B cell (primary cell): ENCODE results near the gene TSHZ1. TPM values are rescaled to one million over a fixed set of nuclear protein-coding genes. Genes with fewer than 3 reads are reported as not detected.

Experiments
- ATAC-seq: fragments of 200-7000 bp; cut with Tn5 transposase; one replicate; pipeline ENCODE4 v1.10.0; 2021; ENCODE audit warnings: low read depth, mild to moderate bottlenecking, moderate number of reproducible peaks, moderate library complexity
- CTCF ChIA-PET: fragments of 350-600 bp; sonication (Branson Sonifier 250); formaldehyde crosslinking; loops from one replicate; lab custom pipeline; 2021; ENCODE audit warnings: antibody characterized with exemption, inconsistent platforms; lab: Charles Lee
- POLR2A ChIA-PET: fragments of 350-600 bp; sonication (Branson Sonifier 250); formaldehyde crosslinking; loops from one replicate; lab custom pipeline; 2021; ENCODE audit warnings: antibody characterized with exemption; lab: Charles Lee
- DNase-seq: peaks from one replicate; pipeline ENCODE4 v3.0.0; 2013
- H2AFZ ChIP-seq: 2 replicates; pipeline ENCODE4 v1.6.1; 2012; ENCODE audit warnings: mild to moderate bottlenecking, low read depth, low read length; ENCODE audit not compliant: insufficient read depth, poor library complexity, severe bottlenecking
- H3K27ac ChIP-seq, 2 donors: 1 replicate in 1 of 2; 2 replicates in 1 of 2; pipeline ENCODE4 v1.5.1; 2012 to 2013; ENCODE audit warnings: low read length in 2 of 2, mild to moderate bottlenecking in 2 of 2, moderate library complexity in 1 of 2
- H3K27me3 ChIP-seq, 4 experiments: fragments of 200-600 bp in 1 of 4; sonication (generic) in 1 of 4; replicated peaks in 1 of 4; 1 replicate in 2 of 4; 2 replicates in 2 of 4; pipeline versions ENCODE4 v1.6.1 to v1.7.0; 2013 to 2016; ENCODE audit warnings: low read length in 3 of 4, mild to moderate bottlenecking in 2 of 4, mixed read lengths in 1 of 4, moderate library complexity in 1 of 4; ENCODE audit not compliant: insufficient read depth in 4 of 4, control insufficient read depth in 3 of 4; ENCODE audit errors: control extremely low read depth in 1 of 4
- H3K36me3 ChIP-seq, 2 experiments: replicated peaks in 1 of 2; 1 replicate in 1 of 2; 2 replicates in 1 of 2; pipeline versions ENCODE4 v1.6.1 to v1.7.1; 2013; ENCODE audit warnings: low read length in 1 of 2; ENCODE audit not compliant: insufficient read depth in 2 of 2, control insufficient read depth in 1 of 2; ENCODE audit errors: control extremely low read depth in 1 of 2, extremely low read depth in 1 of 2
- H3K4me1 ChIP-seq, 2 donors: fragments of 200-600 bp in 1 of 2; sonication (generic) in 1 of 2; 1 replicate in 1 of 2; 2 replicates in 1 of 2; pipeline versions ENCODE4 v1.5.1 to v1.6.1; 2013 to 2017; ENCODE audit warnings: low read length in 2 of 2; ENCODE audit not compliant: control insufficient read depth in 2 of 2, insufficient read depth in 2 of 2
- H3K4me2 ChIP-seq: replicated peaks from 2 replicates; pipeline ENCODE3; 2012; ENCODE audit warnings: mild to moderate bottlenecking, low read depth, low read length; ENCODE audit not compliant: poor library complexity, severe bottlenecking
- H3K4me3 ChIP-seq, 5 experiments: fragments of 200-600 bp in 1 of 5; sonication (generic) in 1 of 5; 1 replicate in 3 of 5; 2 replicates in 2 of 5; pipeline versions ENCODE4 v1.5.1 to v1.7.0; 2011 to 2016; ENCODE audit warnings: low read length in 4 of 5, mild to moderate bottlenecking in 4 of 5, low read depth in 2 of 5, control low read depth in 1 of 5, moderate library complexity in 1 of 5; ENCODE audit not compliant: insufficient read depth in 1 of 5; ENCODE audit errors: control extremely low read depth in 1 of 5, extremely low read depth in 1 of 5
- H3K79me2 ChIP-seq: fragments of 200-600 bp; sonication (generic); one replicate; pipeline ENCODE4 v1.6.0; 2016; ENCODE audit warnings: low read length; ENCODE audit not compliant: control insufficient read depth, insufficient read depth
- H3K9ac ChIP-seq: fragments of 200-600 bp; sonication (generic); 2 replicates; pipeline ENCODE4 v1.6.1; 2017; ENCODE audit warnings: mild to moderate bottlenecking, low read length, moderate library complexity
- H3K9me3 ChIP-seq, 3 donors: one replicate each; pipeline versions ENCODE4 v1.6.1 to v1.7.1; 2013; ENCODE audit warnings: low read length in 2 of 3; ENCODE audit not compliant: control insufficient read depth in 2 of 3, insufficient read depth in 1 of 3; ENCODE audit errors: control extremely low read depth in 1 of 3
- H4K20me1 ChIP-seq: 2 replicates; pipeline ENCODE4 v1.6.0; 2012; ENCODE audit warnings: mild to moderate bottlenecking, low read length; ENCODE audit not compliant: insufficient read depth, control insufficient read depth, poor library complexity, severe bottlenecking
- H3K27ac Mint-ChIP-seq: one replicate; pipeline ENCODE4 v1.8.0; 2021; ENCODE audit warnings: mixed read lengths
- H3K27me3 Mint-ChIP-seq: one replicate; pipeline ENCODE4 v1.8.0; 2021; ENCODE audit warnings: mixed read lengths
- H3K4me1 Mint-ChIP-seq: one replicate; pipeline ENCODE4 v1.8.0; 2021; ENCODE audit warnings: mixed read lengths
- H3K4me3 Mint-ChIP-seq: one replicate; pipeline ENCODE4 v1.8.0; 2021; ENCODE audit warnings: mixed read lengths
- H3K9me3 Mint-ChIP-seq: one replicate; pipeline ENCODE4 v1.8.0; 2022; ENCODE audit warnings: mixed read lengths; ENCODE audit not compliant: insufficient read depth
- CTCF ChIP-seq: fragments of 200-600 bp; IDR thresholded peaks from one replicate; pipeline ENCODE4 v1.8.0; 2022; ENCODE audit warnings: antibody characterized with exemption, mild to moderate bottlenecking
- EZH2 ChIP-seq: IDR thresholded peaks from 2 replicates; pipeline ENCODE4 v1.6.1; 2012; ENCODE audit warnings: borderline replicate concordance, low read depth, mild to moderate bottlenecking, moderate library complexity, low read length; ENCODE audit not compliant: insufficient read depth, poor library complexity, severe bottlenecking
- WGBS: methylation state at CpG from one replicate; pipeline ENCODE4 v1.1.5; 2013; ENCODE audit warnings: missing lambda C conversion rate; ENCODE audit not compliant: insufficient coverage; 5-methylcytosine and 5-hydroxymethylcytosine counted together
- intact Hi-C: fragments of 100-400 bp; cut with micrococcal nuclease; formaldehyde crosslinking; loops from one replicate; pipeline ENCODE4 v1.10.0; 2022
- polyA plus RNA-seq: library from polyadenylated mRNA; depleted of rRNA; stranded (reverse); fragments of >200 nt; gene quantifications from 2 replicates; pipeline ENCODE4 v1.2.3, GENCODE V29; 2012
- total RNA-seq, 2 donors: library from RNA; stranded (reverse); fragments of 120-200 nt in 1 of 2; gene quantifications; 1 replicate in 1 of 2; 2 replicates in 1 of 2; pipeline versions ENCODE4 v1.2.3 to v1.2.4, GENCODE V29; 2013 to 2022

The TSHZ1 gene
- total and polyA plus RNA-seq, 2 donors (not counting 1 experiment from before 2014, with no cell fraction given), result 5.3 to 9.8 TPM

- Mint-ChIP-seq H3K9me3 (no peaks in the 10 kb centered on the region), H3K4me3 (peak within 1 kb of the TSS; percentile 98), H3K27ac (peak within 1 kb of the TSS; percentile 93), H3K27me3 (peaks cover 21% of the 10 kb centered on the region), H3K4me1 (peaks cover 59% of the 10 kb centered on the region)
- Histone ChIP-seq H3K4me1 (peaks cover 35 to 44% of the 10 kb centered on the region in 2 donors), H3K9me3 (peaks cover 0 to 4% (median 0%) of the 10 kb centered on the region in 3 donors), H3K36me3 (no peaks in the 10 kb centered on the region), H3K9ac (peak within 1 kb of the TSS; percentile 84), H4K20me1 (peaks cover 38% of the 10 kb centered on the region), H2AFZ (peak within 1 kb of the TSS; percentile 92), H3K79me2 (peaks cover 21% of the 10 kb centered on the region), H3K4me2 (peak within 1 kb of the TSS; percentile 85), H3K27me3 (peaks cover 0 to 5% (median 2%) of the 10 kb centered on the region in 4 experiments), H3K4me3 (peak within 1 kb of the TSS; percentile 73 to 90 (median 84)), H3K27ac (peak within 1 kb of the TSS; percentile 51 to 80)
- DNase-seq, result peak; percentile 81
- POLR2A ChIA-PET, result no interaction called here
- intact Hi-C loops, result loop anchor here (2.0 kb wide), 1 partner anchor 139 kb away; no protein-coding TSS in a partner anchor
- TF ChIP-seq EZH2 (no peak), CTCF (no peak)
- ATAC-seq, result peak; percentile 60
- CTCF ChIA-PET, result no interaction called here
- WGBS, result under 1% methylated on average over 74 of the region's 88 CpGs
Observed at GRCh38 chr18:75209129-75209950, 1.3 kb upstream of the TSHZ1 start, which contains the start of gene PTGR3. PTGR3 (minus strand) TSS chr18:75209139; CDS start chr18:75209058, 81 bp downstream.

- peaks cover 0 to 5% (median 2%) of the 10 kb centered on the region in 4 experiments for H3K27me3 ChIP-seq
- peak overlapping the region; percentile 85 for H3K4me2 ChIP-seq
- H3K9me3 ChIP-seq, result peaks cover 0 to 3% (median 0%) of the 10 kb centered on the region in 3 donors
- 2% methylated on average over 7 of the region's 8 CpGs for WGBS
- H3K9me3 Mint-ChIP-seq, result no peaks in the 10 kb centered on the region
- H3K4me1 ChIP-seq, result peaks cover 35 to 41% of the 10 kb centered on the region in 2 donors
- POLR2A ChIA-PET, result no interaction called here
- peak overlapping the region; percentile 84 for H3K9ac ChIP-seq
- TF ChIP-seq CTCF, result no peak
- no peak for TF ChIP-seq EZH2
- peak overlapping the region; percentile 93 for H3K27ac Mint-ChIP-seq
- peak overlapping the region; percentile 92 for H2AFZ ChIP-seq
- peaks cover 25% of the 10 kb centered on the region for H3K79me2 ChIP-seq
- H3K36me3 ChIP-seq, result no peaks in the 10 kb centered on the region
- peak overlapping the region; percentile 51 to 80 for H3K27ac ChIP-seq
- peaks cover 21% of the 10 kb centered on the region for H3K27me3 Mint-ChIP-seq
- DNase-seq (no peak), ATAC-seq (no peak)
- H3K4me3 Mint-ChIP-seq, result peak overlapping the region; percentile 98
- intact Hi-C loops, result loop anchor here (1.0 to 10.0 kb wide), 4 partner anchors 139 to 1285 kb away; partner anchors contain the start of genes CNDP2 and ZNF516
- CTCF ChIA-PET, result interaction anchor here (0.8 kb wide), 1 partner anchor 29 kb away, joined by 3 read pairs; no protein-coding TSS in a partner anchor
- peak overlapping the region; percentile 73 to 90 (median 84) for H3K4me3 ChIP-seq
- H4K20me1 ChIP-seq, result peaks cover 32% of the 10 kb centered on the region
- H3K4me1 Mint-ChIP-seq, result peaks cover 59% of the 10 kb centered on the region
Observed at GRCh38 chr18:75209951-75210258, 692 bp upstream of the TSHZ1 start.
